ENCODE data around the gene THAP6.

The THAP6 gene

DNA sequence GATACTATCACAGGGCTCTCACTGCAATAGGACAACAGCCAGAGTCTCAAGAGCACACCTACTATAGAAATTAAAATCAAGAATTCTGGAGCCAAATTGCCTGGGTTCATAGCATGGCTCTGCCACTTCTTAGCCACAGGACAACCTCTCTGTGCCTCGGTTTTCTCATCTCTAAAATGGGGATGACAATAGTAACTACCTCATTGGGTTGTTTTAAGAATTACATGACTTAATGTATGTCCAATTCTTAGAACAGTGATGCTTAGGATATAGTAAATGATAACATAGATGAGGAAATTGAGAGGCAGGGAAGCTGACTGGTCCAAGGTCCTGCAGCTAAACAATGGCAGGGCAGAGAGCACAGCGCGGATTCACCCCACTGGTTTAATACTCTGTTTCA is 30.6 kb downstream of the THAP6 start:
- DNase-seq (ENCODE audit: low read depth): no peak
- no peak overlapping the region for H3K4me3 ChIP-seq (ENCODE audit: low read length)
- TF ChIP-seq, protein P1, sequence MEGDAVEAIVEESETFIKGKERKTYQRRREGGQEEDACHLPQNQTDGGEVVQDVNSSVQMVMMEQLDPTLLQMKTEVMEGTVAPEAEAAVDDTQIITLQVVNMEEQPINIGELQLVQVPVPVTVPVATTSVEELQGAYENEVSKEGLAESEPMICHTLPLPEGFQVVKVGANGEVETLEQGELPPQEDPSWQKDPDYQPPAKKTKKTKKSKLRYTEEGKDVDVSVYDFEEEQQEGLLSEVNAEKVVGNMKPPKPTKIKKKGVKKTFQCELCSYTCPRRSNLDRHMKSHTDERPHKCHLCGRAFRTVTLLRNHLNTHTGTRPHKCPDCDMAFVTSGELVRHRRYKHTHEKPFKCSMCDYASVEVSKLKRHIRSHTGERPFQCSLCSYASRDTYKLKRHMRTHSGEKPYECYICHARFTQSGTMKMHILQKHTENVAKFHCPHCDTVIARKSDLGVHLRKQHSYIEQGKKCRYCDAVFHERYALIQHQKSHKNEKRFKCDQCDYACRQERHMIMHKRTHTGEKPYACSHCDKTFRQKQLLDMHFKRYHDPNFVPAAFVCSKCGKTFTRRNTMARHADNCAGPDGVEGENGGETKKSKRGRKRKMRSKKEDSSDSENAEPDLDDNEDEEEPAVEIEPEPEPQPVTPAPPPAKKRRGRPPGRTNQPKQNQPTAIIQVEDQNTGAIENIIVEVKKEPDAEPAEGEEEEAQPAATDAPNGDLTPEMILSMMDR (conservative IDR thresholded peaks at IDR 0.05; ENCODE audit: low read depth, low read length): no peak

- TF ChIP-seq, protein P1 (conservative IDR thresholded peaks at IDR 0.05; ENCODE audit: low read depth, low read length): no peak
- no peak for DNase-seq (ENCODE audit: low read depth)
- H3K4me3 ChIP-seq (ENCODE audit: low read length): no peak overlapping the region
These were observed 31.3 kb downstream of the THAP6 start for GRCh38 chr4:75545526-75545925.

DNA sequence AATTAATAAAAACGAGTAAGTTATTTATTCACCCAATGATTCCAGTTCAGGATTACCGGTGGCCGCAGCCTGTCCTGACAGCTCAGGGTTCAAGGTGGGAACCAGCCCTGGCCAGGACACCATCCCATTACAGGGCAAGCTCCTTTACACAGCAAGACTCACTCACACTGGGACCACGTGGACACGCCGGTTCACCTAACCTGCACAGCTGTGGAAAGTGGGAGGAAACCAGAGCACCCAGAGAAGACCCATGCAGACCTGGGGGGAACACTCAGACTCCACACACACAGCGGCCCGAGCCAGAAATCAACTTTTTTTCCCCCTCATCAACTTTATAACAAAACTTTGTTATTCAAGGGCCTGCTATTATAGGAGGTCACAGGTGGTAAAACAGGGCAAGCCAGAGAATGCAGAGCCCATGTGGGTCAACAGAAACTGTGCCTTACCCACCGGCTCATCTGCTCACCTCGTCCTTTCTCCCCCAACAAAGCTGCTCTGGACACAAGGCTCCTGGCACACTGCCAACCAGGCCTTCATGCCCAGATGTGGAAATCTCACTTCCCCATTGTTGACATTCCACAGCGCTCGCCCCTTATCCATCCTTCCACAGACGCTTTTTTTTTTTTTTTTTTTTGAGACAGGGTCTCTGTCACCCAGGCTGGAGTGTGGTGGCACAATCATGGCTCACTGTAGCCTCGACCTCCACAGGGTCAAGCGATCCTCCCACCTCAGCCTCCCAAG is 33.5 kb downstream of the THAP6 start:
- no peak for DNase-seq (ENCODE audit: low read depth)

GRCh38 chr4:75549019-75549418 is 34.7 kb downstream of the THAP6 start:
- no peak for DNase-seq (ENCODE audit: low read depth)
- H3K4me3 ChIP-seq (ENCODE audit: low read length): no peak overlapping the region
- TF ChIP-seq, protein P1 (conservative IDR thresholded peaks at IDR 0.05; ENCODE audit: low read depth, low read length): no peak

More for the DNA sequence above, 33.5 kb downstream of the THAP6 start:
- TF ChIP-seq, protein P1 (conservative IDR thresholded peaks at IDR 0.05; ENCODE audit: low read depth, low read length): no peak
- H3K4me3 ChIP-seq (ENCODE audit: low read length): no peak overlapping the region

- DNase-seq (ENCODE audit: low read depth): no peak
- no peak overlapping the region for H3K4me3 ChIP-seq (ENCODE audit: low read length)
- TF ChIP-seq, protein P1 (conservative IDR thresholded peaks at IDR 0.05; ENCODE audit: low read depth, low read length): no peak
These were observed 38.2 kb downstream of the THAP6 start for GRCh38 chr4:75552452-75552851.

GRCh38 chr4:75555294-75556164 is 41.3 kb downstream of the THAP6 start, which contains the start of gene ODAPH:
ODAPH (plus strand) TSS chr4:75556066; CDS start chr4:75556083, 17 bp downstream.
- TF ChIP-seq, protein P1 (conservative IDR thresholded peaks at IDR 0.05; ENCODE audit: low read depth, low read length): no peak
- no peak for DNase-seq (ENCODE audit: low read depth)
- no peak within 1 kb of the TSS for H3K4me3 ChIP-seq (ENCODE audit: low read length)
